Posterior cingulate gyrus (tissue), 11 donors: ENCODE data around the gene DPM2.
A peak's percentile ranks its signal among the peaks of the same experiment; 100 is the strongest.

Experiments
- DNase-seq, 10 donors: peaks; one replicate each; pipeline versions ENCODE4 v3.0.0 to v3.0.0-alpha.2; 2020 to 2021; ENCODE audit warnings: mixed read lengths in 3 of 10
- intact Hi-C: fragments of 100-400 bp; cut with DNase I; formaldehyde crosslinking; loops from one replicate; pipeline ENCODE4 v1.15.1; 2023

Gene DPM2

DNA sequence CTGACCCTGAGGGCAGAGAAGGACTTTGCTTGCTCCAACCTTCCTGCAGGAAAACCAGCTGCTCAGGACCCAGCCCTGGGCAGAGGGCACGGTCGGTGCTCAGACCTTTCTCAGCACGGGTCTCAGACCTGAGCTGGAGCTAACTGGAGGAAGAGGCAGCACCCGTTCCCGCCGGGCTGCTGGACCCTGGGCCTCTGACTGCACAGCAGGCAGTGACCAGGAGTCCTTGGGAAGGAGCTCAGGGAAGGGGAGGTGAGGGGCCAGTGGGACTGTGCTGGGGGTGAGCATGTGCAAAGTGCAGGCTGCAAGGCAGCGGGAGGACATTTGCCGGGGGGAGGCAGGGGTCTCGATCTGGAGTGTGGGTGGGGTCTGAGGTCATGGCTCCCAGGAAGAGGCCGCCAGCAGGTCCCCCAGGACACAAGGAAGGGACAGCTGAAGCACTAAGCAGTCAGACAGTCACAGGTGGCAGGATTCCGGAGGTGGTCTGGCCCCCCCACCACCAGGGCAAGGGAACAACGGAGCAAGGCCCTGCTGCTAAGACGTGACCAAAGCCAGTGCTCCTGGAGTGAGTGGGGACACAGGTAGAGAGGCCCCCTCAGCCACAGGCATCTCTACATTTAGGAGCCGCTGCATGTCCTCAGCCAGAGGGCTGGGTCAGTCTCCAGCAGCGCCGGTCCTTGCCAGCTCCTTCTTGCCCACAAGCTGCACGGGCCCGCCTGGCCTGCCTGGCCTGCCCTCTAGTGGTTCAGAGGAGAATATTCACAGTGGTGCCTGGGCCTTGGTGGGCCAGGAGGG, 4.8 kb upstream of the DPM2 start:
- DNase-seq = peak in 9 of 10 donors; percentile 55 to 96 (median 71)
- intact Hi-C loops = loop anchor here (1.0 to 10.0 kb wide), 3 partner anchors 93 to 182 kb away; partner anchors contain the start of gene PTGES2

DNA sequence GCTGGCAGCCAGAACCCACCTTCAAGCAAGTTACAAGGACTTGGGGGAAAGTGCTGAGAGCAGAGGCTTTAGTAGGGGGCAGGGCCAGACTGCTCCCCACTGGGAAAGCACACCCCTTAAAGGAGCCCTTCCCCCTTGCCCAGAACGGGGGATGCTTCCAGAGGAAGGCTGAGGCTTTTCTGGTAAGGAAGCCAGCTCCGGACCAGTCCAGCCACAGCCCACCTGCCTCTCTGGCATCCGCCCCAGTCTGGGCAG, 4.2 kb upstream of the DPM2 start:
- intact Hi-C loops = loop anchor here (10.0 kb wide), 2 partner anchors 153 to 183 kb away; partner anchors contain the start of gene PTGES2
- no peak for DNase-seq

DNA sequence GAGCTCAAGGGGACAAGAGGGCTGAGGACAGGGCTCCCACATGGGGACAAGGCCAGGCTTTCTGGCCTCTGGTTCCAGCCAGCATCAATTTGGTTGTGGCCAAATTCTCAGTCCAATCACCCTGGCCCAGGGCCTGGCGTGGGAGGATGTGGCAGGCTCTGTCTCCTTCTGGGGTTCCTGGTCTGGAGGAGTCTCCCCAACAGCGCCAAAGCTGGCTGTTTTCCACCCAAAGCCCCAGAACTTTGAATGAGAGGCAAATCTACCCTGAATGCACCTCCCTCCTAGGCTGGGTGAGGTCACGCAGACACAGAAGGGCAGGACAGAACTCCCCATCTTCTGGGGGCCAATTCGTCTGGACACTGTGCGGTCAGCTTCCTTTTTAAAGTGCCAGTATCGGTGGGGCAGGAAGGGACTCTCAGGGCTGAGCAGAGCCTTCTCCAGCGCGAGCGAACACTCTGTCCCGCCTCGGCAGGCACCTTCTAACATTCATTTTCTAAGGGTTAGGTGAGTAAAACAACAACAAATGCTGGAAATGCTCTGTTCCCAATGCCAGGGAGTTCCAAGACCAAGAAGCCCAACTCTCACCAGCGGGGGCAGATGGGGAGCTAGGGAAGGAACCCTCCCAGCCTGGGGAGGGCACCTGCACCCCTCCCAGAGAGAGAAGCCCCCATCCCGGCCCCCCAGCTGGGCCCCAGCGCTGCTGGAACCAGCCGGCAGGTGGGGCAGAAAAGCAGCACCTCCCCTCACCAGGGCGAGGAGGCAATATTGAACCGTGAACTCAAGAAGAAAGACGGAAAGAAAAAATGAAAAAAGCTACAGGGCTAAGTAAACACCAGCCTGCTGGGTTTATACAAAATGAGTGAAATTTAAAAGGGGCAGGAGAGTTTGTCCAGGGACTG, 3.7 kb upstream of the DPM2 start:
- intact Hi-C loops = loop anchor here (10.0 kb wide), 2 partner anchors 153 to 183 kb away; partner anchors contain the start of gene PTGES2
- DNase-seq = peak in 1 of 10 donors; percentile 74

GRCh38 chr9:127940593-127940992, 2.9 kb upstream of the DPM2 start:
- no peak for DNase-seq
- intact Hi-C loops = loop anchor here (10.0 kb wide), 2 partner anchors 154 to 184 kb away; partner anchors contain the start of gene PTGES2

DNA sequence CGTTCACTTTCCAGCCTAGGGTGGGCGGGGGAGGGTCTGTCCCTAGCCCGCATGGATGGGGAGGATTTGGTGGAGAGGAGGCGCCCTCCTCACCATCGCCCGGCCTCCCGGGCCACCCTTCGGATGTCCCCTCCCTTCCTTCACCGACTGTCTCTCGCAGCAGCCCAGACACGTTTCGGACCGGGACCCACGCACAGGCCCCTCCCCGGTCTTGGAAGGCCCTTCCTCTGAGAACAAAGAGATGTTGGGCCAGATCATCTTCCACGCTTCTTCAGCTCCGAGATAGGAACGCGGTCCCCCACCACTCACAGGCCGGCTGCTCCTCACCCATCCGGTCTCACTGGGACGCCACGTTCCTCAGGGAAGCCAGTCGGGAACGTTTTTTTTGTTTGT, 640 bp upstream of the DPM2 start:
- DNase-seq = no peak
- intact Hi-C loops = no loop called here

GRCh38 chr9:127937056-127937387, 632 bp downstream of the DPM2 start:
- intact Hi-C loops = no loop called here
- DNase-seq = no peak

DNA sequence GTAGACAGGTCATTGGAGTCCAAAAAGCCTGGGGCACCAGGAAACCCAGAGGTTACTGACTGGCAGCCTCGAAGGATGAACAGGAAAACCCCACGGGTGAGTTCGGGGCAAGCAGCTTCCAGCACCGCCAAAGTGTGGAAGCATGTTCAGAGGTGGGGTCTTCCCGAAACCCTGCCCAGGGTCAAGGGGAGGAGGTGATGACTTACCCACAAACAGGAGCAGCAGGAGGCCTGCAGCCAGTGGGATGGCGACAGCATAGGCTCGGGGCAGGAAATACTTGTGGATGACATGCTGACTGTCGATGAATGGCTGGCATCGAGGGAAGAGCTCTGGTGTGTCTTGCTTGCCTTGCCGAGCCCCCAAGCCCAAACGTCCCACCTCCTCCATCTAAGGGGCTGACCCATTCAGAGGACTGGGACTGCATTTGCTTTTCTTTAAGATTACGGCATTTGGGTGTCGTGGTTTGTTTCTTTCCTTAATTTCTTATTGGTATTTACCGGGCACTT, 1.3 kb downstream of the DPM2 start:
- no peak for DNase-seq
- intact Hi-C loops = no loop called here

- intact Hi-C loops = no loop called here
- DNase-seq = no peak
Observed at GRCh38 chr9:127935765-127936221, 1.9 kb downstream of the DPM2 start.

GRCh38 chr9:127934986-127935385, 2.7 kb downstream of the DPM2 start:
- intact Hi-C loops = no loop called here
- DNase-seq = no peak

- intact Hi-C loops = no loop called here
- no peak for DNase-seq
Observed at GRCh38 chr9:127934248-127934647, 3.4 kb downstream of the DPM2 start.

GRCh38 chr9:127931092-127931881, 6.4 kb downstream of the DPM2 start:
- intact Hi-C loops = no loop called here
- DNase-seq = no peak

GRCh38 chr9:127930231-127931091, 7.2 kb downstream of the DPM2 start, which contains the start of gene PIP5KL1:
Gene PIP5KL1, minus strand, starts transcription at chr9:127930777. Its CDS starts 25 bp downstream, at chr9:127930752.
- intact Hi-C loops = no loop called here
- peak; percentile 82 to 99 (median 90) for DNase-seq

GRCh38 chr9:127929625-127929979, 8.1 kb downstream of the DPM2 start:
- intact Hi-C loops = no loop called here

GRCh38 chr9:127928676-127929624, 8.7 kb downstream of the DPM2 start:
- DNase-seq = no peak
- intact Hi-C loops = no loop called here

More at GRCh38 chr9:127929625-127929979, 8.1 kb downstream of the DPM2 start:
- DNase-seq = no peak

- intact Hi-C loops = no loop called here
- no peak for DNase-seq
Observed at GRCh38 chr9:127927988-127928675, 9.5 kb downstream of the DPM2 start.

- intact Hi-C loops = no loop called here
- DNase-seq = no peak
Observed at GRCh38 chr9:127927201-127927987, 10.3 kb downstream of the DPM2 start.

- DNase-seq = no peak
- intact Hi-C loops = no loop called here
Observed at GRCh38 chr9:127926906-127927200, 10.8 kb downstream of the DPM2 start.
